HG02588 (cell line): ENCODE data around the gene ARFGAP1.
"Not testable (repeated sequence)": the region's sequence is repeated elsewhere in the genome, so short reads cannot be mapped to it uniquely, and the experiment has no call there.

Experiments used
- ATAC-seq: cut with Tn5 transposase; IDR thresholded peaks from one replicate; pipeline ENCODE4 v1.9.1; 2021; ENCODE audit warnings: mild to moderate bottlenecking, moderate library complexity; ENCODE audit not compliant: unreplicated experiment

ARFGAP1 gene

GRCh38 chr20:63329331-63330083 is 56.9 kb downstream of the ARFGAP1 start:
- no peak for ATAC-seq

DNA sequence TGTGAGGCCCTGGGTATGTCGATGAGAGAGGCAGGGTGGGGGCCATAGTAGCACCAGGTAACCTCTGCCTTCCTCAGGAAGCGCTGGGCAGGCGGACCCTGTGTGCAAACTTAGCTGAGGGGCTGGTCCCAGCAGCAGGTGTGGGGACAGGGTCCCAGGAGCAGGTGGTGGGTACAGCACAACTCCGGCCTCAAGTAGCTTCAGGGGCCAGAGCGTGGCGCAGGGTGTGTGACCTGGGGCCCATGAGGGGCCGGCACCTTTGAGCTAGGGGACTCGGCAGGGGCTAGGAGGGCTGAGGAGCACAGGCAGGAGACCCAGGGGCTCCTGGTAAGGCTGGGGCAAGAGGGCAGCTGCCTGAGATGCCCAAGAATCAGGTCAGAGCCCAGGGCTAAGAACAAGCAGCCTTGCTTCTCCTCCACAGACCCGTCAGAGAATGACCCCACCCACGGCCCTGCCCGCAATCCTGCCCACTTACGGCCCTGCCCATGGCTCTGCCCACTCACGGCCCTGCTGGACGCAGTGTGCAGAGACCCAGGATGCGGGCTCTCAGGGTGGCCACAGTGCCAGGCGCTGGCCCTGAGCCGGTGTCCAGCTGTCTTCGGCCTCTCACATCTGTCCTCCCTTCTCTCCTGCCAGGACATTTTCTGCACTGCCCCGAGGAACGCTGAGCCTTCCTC is 57.6 kb downstream of the ARFGAP1 start:
- no peak for ATAC-seq

DNA sequence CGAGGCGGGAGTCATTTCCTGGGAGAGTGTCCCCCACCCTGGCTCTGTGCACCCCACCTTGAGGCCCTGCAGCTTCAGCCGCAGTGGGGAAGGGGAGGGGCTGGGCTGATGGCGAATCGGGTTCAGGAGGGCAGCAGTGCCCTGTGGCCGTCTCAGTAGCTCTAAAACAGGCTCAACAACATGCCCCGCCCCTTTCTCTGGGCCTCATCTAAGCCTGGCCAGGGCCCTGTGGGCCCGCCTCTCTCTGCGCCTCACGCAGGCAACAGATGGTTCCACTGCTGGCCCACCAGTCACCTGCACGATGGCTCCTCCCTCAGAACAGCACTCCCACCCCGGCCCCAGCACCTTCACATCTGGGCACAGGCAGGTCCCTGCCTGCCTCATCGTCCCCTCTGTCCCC is 58.3 kb downstream of the ARFGAP1 start:
- ATAC-seq = no peak

DNA sequence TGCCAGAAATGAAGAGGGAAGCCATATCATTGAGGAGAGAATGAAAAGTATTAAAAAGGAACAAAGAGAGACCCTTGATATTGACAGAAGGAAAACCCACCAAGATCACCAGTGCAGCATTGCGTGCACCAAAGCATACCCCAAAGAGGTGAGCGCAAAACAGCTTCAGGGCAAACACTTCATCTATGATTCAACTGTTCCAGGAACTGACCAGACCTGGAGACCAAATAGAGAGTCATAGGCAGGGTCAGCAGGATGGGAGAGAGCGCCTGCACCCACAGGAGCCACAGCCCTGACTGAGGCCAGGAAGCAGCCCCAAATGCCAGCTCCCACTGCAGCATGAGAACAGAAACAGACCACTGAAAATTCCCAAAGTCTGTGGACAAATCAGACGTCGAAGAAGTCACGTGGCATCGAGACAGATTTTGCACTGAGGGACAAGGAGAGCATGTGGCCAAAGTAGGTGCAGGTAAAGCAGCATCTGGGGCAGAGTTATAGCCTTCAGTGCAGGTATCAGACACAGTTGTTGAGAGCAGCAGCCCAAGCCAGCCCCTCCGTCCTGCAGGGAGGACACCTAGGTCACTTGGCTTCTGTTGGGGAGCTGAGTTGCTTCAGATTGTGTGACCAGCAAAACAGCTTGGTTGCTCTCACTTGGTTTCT is 59.3 kb downstream of the ARFGAP1 start:
- ATAC-seq = no peak

GRCh38 chr20:63332488-63333240 is 60.1 kb downstream of the ARFGAP1 start:
- no peak for ATAC-seq

DNA sequence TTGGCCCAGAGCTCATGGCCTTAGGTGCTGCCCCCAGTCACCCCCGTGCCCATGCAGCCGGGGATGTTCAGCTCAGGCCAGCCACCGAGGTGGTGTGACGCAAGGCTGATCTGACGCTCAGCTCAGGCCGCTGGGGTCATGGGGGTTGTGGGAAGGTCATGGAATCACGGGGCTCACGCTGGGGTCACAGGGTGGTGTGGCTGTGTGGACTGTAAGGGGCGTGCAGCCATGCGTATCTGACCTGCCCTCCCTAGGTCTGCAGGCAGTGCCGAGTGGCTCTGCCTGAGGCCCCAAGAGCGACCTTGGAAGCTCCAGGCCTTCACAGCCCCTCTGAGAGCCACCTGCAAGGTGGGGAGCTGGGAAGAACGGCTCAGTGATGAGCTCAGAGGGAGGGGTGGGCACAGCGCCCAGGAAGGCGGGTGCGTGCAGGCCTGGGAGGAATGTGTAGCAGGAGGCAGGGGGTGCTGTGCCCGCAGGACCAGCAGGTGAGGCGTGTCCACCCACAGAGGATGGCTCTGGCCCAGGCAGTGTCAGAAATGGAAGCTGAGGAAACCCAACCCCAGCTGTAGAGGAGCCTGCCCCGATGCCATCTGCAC is 60.7 kb downstream of the ARFGAP1 start:
- no peak for ATAC-seq

DNA sequence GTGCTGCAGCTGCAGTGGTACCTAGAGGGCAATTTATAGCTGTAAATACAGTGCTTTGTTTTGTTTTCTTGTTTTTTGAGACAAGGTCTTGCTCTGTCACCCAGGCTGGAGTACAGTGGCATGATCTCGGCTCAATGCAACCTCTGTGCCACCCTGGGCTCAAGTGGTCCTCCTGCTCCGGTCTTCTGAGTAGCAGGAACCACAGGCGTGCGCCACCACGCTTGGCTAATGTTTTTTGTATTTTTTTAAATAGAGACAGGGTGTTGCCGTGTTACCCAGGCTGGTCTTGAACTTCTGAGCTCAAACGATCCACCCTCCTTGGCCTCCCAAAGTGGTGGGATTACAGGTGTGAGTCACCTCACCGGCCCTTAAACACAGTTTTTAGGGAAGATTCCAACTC is 61.7 kb downstream of the ARFGAP1 start:
- no peak for ATAC-seq

GRCh38 chr20:63335060-63335459 is 62.4 kb downstream of the ARFGAP1 start:
- not testable (repeated sequence) for ATAC-seq

DNA sequence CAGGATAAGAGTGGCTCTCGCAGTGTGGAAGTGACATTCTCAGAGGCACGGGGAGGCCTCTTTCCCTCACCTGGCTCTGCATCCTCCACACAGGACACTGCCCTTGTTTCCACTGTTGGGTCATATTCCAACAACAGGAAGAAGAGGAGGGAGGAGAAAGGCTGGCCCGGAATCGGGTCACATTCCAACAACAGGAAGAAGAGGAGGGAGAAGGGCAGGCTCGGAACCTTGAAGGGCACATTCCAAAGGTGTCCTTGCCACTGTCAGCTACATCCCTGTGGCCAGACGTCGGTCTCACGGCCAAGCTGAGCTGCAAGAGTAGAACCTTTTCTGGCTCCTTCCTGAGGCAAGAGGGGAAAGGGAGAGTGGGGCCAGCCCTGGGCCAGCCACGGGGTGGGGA is 63.1 kb downstream of the ARFGAP1 start:
- ATAC-seq = no peak

- ATAC-seq = no peak
Observed at GRCh38 chr20:63336232-63336752, 63.7 kb downstream of the ARFGAP1 start.

DNA sequence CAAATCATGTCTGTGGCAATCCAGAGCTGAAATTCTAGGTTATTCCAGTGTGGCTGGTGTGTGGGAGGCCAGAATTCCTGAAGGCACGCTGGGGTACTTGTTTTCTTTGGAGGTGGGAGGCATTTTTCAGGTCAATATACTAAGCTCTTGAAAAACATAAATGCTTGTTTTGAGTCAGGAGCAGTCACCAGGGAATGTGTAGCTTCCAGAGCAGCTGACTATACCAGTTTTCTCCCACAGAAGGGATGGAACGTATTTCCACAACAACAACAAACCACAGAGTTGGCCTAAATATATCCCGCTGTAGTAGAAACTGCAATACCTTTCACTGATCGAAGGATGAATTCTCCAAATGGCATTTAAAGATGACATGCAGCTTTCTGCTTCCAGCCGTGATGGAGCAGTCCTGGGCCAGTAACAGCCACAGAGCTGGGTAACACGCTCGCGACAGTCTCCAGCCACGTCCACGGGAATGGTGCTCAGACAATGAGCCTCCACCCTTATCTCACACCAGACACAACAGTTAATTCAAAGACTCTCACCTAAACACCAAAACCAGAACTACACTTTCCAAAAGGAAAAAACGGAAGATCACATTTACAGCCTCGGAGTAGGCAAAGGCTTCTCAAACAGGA is 65.3 kb downstream of the ARFGAP1 start:
- no peak for ATAC-seq
